ENCODE data around the gene CLASP2. TPM values are rescaled to one million over a fixed set of nuclear protein-coding genes. Genes with fewer than 3 reads are reported as not detected.
"Not testable (repeated sequence)": the region's sequence is repeated elsewhere in the genome, so short reads cannot be mapped to it uniquely, and the experiment has no call there.

The CLASP2 gene
- polyA plus RNA-seq, 2 donors = 7.2 to 8.3 TPM

- Histone ChIP-seq H3K4me1 (ENCODE audit: control insufficient read depth in 2 of 2, insufficient read depth in 2 of 2, low read length in 1 of 2) (no peaks in the 10 kb centered on the region), H3K9me3 (ENCODE audit: control insufficient read depth in 2 of 2, insufficient read depth in 1 of 2, low read depth in 1 of 2, low read length in 1 of 2) (no peaks in the 10 kb centered on the region), H3K36me3 (ENCODE audit: control insufficient read depth in 2 of 2, insufficient read depth in 2 of 2, low read length in 1 of 2) (no peaks in the 10 kb centered on the region), H3K27ac (ENCODE audit: low read depth in 2 of 2, low read length in 1 of 2) (no peak overlapping the region), H3K27me3 (ENCODE audit: control insufficient read depth in 1 of 2, insufficient read depth in 2 of 2, low read length in 2 of 2) (no peaks in the 10 kb centered on the region), H3K4me3 (ENCODE audit: low read depth in 1 of 2, low read length in 2 of 2) (no peak overlapping the region)
- 89 to 90% methylated on average over 3 of the region's 3 CpGs for WGBS, 2 donors
Measured at GRCh38 chr3:33704891-33705290, 13.2 kb downstream of the CLASP2 start.

- Histone ChIP-seq H3K36me3 (ENCODE audit: control insufficient read depth in 2 of 2, insufficient read depth in 2 of 2, low read length in 1 of 2) (no peaks in the 10 kb centered on the region), H3K9me3 (ENCODE audit: control insufficient read depth in 2 of 2, insufficient read depth in 1 of 2, low read depth in 1 of 2, low read length in 1 of 2) (no peaks in the 10 kb centered on the region), H3K4me3 (ENCODE audit: low read depth in 1 of 2, low read length in 2 of 2) (no peak overlapping the region), H3K27ac (ENCODE audit: low read depth in 2 of 2, low read length in 1 of 2) (no peak overlapping the region), H3K4me1 (ENCODE audit: control insufficient read depth in 2 of 2, insufficient read depth in 2 of 2, low read length in 1 of 2) (no peaks in the 10 kb centered on the region), H3K27me3 (ENCODE audit: control insufficient read depth in 1 of 2, insufficient read depth in 2 of 2, low read length in 2 of 2) (no peaks in the 10 kb centered on the region)
- WGBS, 2 donors = 100% methylated on average over 1 of the region's 1 CpG
Measured at GRCh38 chr3:33699275-33699674, 18.8 kb downstream of the CLASP2 start.

- H3K27ac ChIP-seq (ENCODE audit: low read depth in 2 of 2, low read length in 1 of 2) = no peak overlapping the region
- H3K4me3 ChIP-seq (ENCODE audit: low read depth in 1 of 2, low read length in 2 of 2) = no peak overlapping the region
- H3K27me3 ChIP-seq (ENCODE audit: control insufficient read depth in 1 of 2, insufficient read depth in 2 of 2, low read length in 2 of 2) = no peaks in the 10 kb centered on the region
- no peaks in the 10 kb centered on the region for H3K9me3 ChIP-seq (ENCODE audit: control insufficient read depth in 2 of 2, insufficient read depth in 1 of 2, low read depth in 1 of 2, low read length in 1 of 2)
- no peaks in the 10 kb centered on the region for H3K4me1 ChIP-seq (ENCODE audit: control insufficient read depth in 2 of 2, insufficient read depth in 2 of 2, low read length in 1 of 2)
- H3K36me3 ChIP-seq (ENCODE audit: control insufficient read depth in 2 of 2, insufficient read depth in 2 of 2, low read length in 1 of 2) = no peaks in the 10 kb centered on the region
Measured at GRCh38 chr3:33694944-33695343, 23.1 kb downstream of the CLASP2 start.

- Histone ChIP-seq H3K27ac (ENCODE audit: low read depth in 2 of 2, low read length in 1 of 2) (no peak overlapping the region), H3K27me3 (ENCODE audit: control insufficient read depth in 1 of 2, insufficient read depth in 2 of 2, low read length in 2 of 2) (no peaks in the 10 kb centered on the region), H3K4me1 (ENCODE audit: control insufficient read depth in 2 of 2, insufficient read depth in 2 of 2, low read length in 1 of 2) (no peaks in the 10 kb centered on the region), H3K9me3 (ENCODE audit: control insufficient read depth in 2 of 2, insufficient read depth in 1 of 2, low read depth in 1 of 2, low read length in 1 of 2) (no peaks in the 10 kb centered on the region), H3K36me3 (ENCODE audit: control insufficient read depth in 2 of 2, insufficient read depth in 2 of 2, low read length in 1 of 2) (no peaks in the 10 kb centered on the region), H3K4me3 (ENCODE audit: low read depth in 1 of 2, low read length in 2 of 2) (no peak overlapping the region)
- 94 to 97% methylated on average over 2 of the region's 2 CpGs for WGBS, 2 donors
Measured at GRCh38 chr3:33690341-33690740, 27.7 kb downstream of the CLASP2 start.

- WGBS, 2 donors = 89 to 93% methylated on average over 1 of the region's 1 CpG
- Histone ChIP-seq H3K4me1 (ENCODE audit: control insufficient read depth in 2 of 2, insufficient read depth in 2 of 2, low read length in 1 of 2) (no peaks in the 10 kb centered on the region), H3K27ac (ENCODE audit: low read depth in 2 of 2, low read length in 1 of 2) (no peak overlapping the region), H3K9me3 (ENCODE audit: control insufficient read depth in 2 of 2, insufficient read depth in 1 of 2, low read depth in 1 of 2, low read length in 1 of 2) (no peaks in the 10 kb centered on the region), H3K27me3 (ENCODE audit: control insufficient read depth in 1 of 2, insufficient read depth in 2 of 2, low read length in 2 of 2) (no peaks in the 10 kb centered on the region), H3K4me3 (ENCODE audit: low read depth in 1 of 2, low read length in 2 of 2) (no peak overlapping the region), H3K36me3 (ENCODE audit: control insufficient read depth in 2 of 2, insufficient read depth in 2 of 2, low read length in 1 of 2) (no peaks in the 10 kb centered on the region)
Measured at GRCh38 chr3:33687406-33688010, 30.5 kb downstream of the CLASP2 start.

- no peaks in the 10 kb centered on the region for H3K9me3 ChIP-seq (ENCODE audit: control insufficient read depth in 2 of 2, insufficient read depth in 1 of 2, low read depth in 1 of 2, low read length in 1 of 2)
- H3K4me1 ChIP-seq (ENCODE audit: control insufficient read depth in 2 of 2, insufficient read depth in 2 of 2, low read length in 1 of 2) = no peaks in the 10 kb centered on the region
- H3K36me3 ChIP-seq (ENCODE audit: control insufficient read depth in 2 of 2, insufficient read depth in 2 of 2, low read length in 1 of 2) = peaks cover 0 to 3% of the 10 kb centered on the region in 2 donors
- H3K4me3 ChIP-seq (ENCODE audit: low read depth in 1 of 2, low read length in 2 of 2) = no peak overlapping the region
- no peaks in the 10 kb centered on the region for H3K27me3 ChIP-seq (ENCODE audit: control insufficient read depth in 1 of 2, insufficient read depth in 2 of 2, low read length in 2 of 2)
- no peak overlapping the region for H3K27ac ChIP-seq (ENCODE audit: low read depth in 2 of 2, low read length in 1 of 2)
Measured at GRCh38 chr3:33682770-33683169, 35.3 kb downstream of the CLASP2 start.

- Histone ChIP-seq H3K36me3 (ENCODE audit: control insufficient read depth in 2 of 2, insufficient read depth in 2 of 2, low read length in 1 of 2) (peaks cover 0 to 3% of the 10 kb centered on the region in 2 donors), H3K27ac (ENCODE audit: low read depth in 2 of 2, low read length in 1 of 2) (no peak overlapping the region), H3K9me3 (ENCODE audit: control insufficient read depth in 2 of 2, insufficient read depth in 1 of 2, low read depth in 1 of 2, low read length in 1 of 2) (no peaks in the 10 kb centered on the region), H3K4me1 (ENCODE audit: control insufficient read depth in 2 of 2, insufficient read depth in 2 of 2, low read length in 1 of 2) (no peaks in the 10 kb centered on the region), H3K27me3 (ENCODE audit: control insufficient read depth in 1 of 2, insufficient read depth in 2 of 2, low read length in 2 of 2) (no peaks in the 10 kb centered on the region), H3K4me3 (ENCODE audit: low read depth in 1 of 2, low read length in 2 of 2) (no peak overlapping the region)
- WGBS, 2 donors = 32 to 33% methylated on average over 1 of the region's 1 CpG
Measured at GRCh38 chr3:33681667-33682066, 36.4 kb downstream of the CLASP2 start.

GRCh38 chr3:33678073-33678472 is 40.0 kb downstream of the CLASP2 start:
- no peaks in the 10 kb centered on the region for H3K4me1 ChIP-seq (ENCODE audit: control insufficient read depth in 2 of 2, insufficient read depth in 2 of 2, low read length in 1 of 2)
- H3K27ac ChIP-seq (ENCODE audit: low read depth in 2 of 2, low read length in 1 of 2) = no peak overlapping the region
- no peaks in the 10 kb centered on the region for H3K9me3 ChIP-seq (ENCODE audit: control insufficient read depth in 2 of 2, insufficient read depth in 1 of 2, low read depth in 1 of 2, low read length in 1 of 2)
- H3K27me3 ChIP-seq (ENCODE audit: control insufficient read depth in 1 of 2, insufficient read depth in 2 of 2, low read length in 2 of 2) = no peaks in the 10 kb centered on the region
- peaks cover 0 to 3% of the 10 kb centered on the region in 2 donors for H3K36me3 ChIP-seq (ENCODE audit: control insufficient read depth in 2 of 2, insufficient read depth in 2 of 2, low read length in 1 of 2)
- H3K4me3 ChIP-seq (ENCODE audit: low read depth in 1 of 2, low read length in 2 of 2) = no peak overlapping the region
- WGBS, 2 donors = 100% methylated on average over 1 of the region's 1 CpG

- H3K36me3 ChIP-seq (ENCODE audit: control insufficient read depth in 2 of 2, insufficient read depth in 2 of 2, low read length in 1 of 2); H3K4me1 ChIP-seq (ENCODE audit: control insufficient read depth in 2 of 2, insufficient read depth in 2 of 2, low read length in 1 of 2); H3K27ac ChIP-seq (ENCODE audit: low read depth in 2 of 2, low read length in 1 of 2); H3K27me3 ChIP-seq (ENCODE audit: control insufficient read depth in 1 of 2, insufficient read depth in 2 of 2, low read length in 2 of 2); H3K9me3 ChIP-seq (ENCODE audit: control insufficient read depth in 2 of 2, insufficient read depth in 1 of 2, low read depth in 1 of 2, low read length in 1 of 2); H3K4me3 ChIP-seq (ENCODE audit: low read depth in 1 of 2, low read length in 2 of 2): not testable (repeated sequence)
- WGBS, 2 donors = 93 to 98% methylated on average over 2 of the region's 3 CpGs
Measured at GRCh38 chr3:33673436-33673835, 44.6 kb downstream of the CLASP2 start.

- no peaks in the 10 kb centered on the region for H3K27me3 ChIP-seq (ENCODE audit: control insufficient read depth in 1 of 2, insufficient read depth in 2 of 2, low read length in 2 of 2)
- no peaks in the 10 kb centered on the region for H3K9me3 ChIP-seq (ENCODE audit: control insufficient read depth in 2 of 2, insufficient read depth in 1 of 2, low read depth in 1 of 2, low read length in 1 of 2)
- no peaks in the 10 kb centered on the region for H3K4me1 ChIP-seq (ENCODE audit: control insufficient read depth in 2 of 2, insufficient read depth in 2 of 2, low read length in 1 of 2)
- no peak overlapping the region for H3K4me3 ChIP-seq (ENCODE audit: low read depth in 1 of 2, low read length in 2 of 2)
- no peaks in the 10 kb centered on the region for H3K36me3 ChIP-seq (ENCODE audit: control insufficient read depth in 2 of 2, insufficient read depth in 2 of 2, low read length in 1 of 2)
- WGBS, 2 donors = 93 to 96% methylated on average over 5 of the region's 5 CpGs
- H3K27ac ChIP-seq (ENCODE audit: low read depth in 2 of 2, low read length in 1 of 2) = no peak overlapping the region
Measured at GRCh38 chr3:33668618-33669017, 49.4 kb downstream of the CLASP2 start.
